ENCODE measurements around the gene GNG8. TPM values are rescaled to one million over a fixed set of nuclear protein-coding genes. Genes with fewer than 3 reads are reported as not detected.

GNG8 gene
- total and polyA plus RNA-seq, 2 of the 13 experiments (the other 11 are each of a cell fraction or from before 2014, with no cell fraction given) = not detected

GRCh38 chr19:46585539-46585938 lies 50.5 kb downstream of the GNG8 start:
- no peak for TF ChIP-seq NFYC (CRISPR knock-in tag; IDR thresholded peaks at IDR 0.05)
- no peak for TF ChIP-seq EHMT2 (IDR thresholded peaks at IDR 0.05; ENCODE audit: borderline replicate concordance, low read depth, low read length)
- no peak for TF ChIP-seq ZNF431 (CRISPR knock-in tag; IDR thresholded peaks at IDR 0.05; ENCODE audit: borderline replicate concordance, low read depth)
- no peak for TF ChIP-seq ZNF232 (CRISPR knock-in tag; IDR thresholded peaks at IDR 0.05; ENCODE audit: borderline replicate concordance)
- TF ChIP-seq CENPX (CRISPR knock-in tag; IDR thresholded peaks at IDR 0.05) = no peak
- no peak for TF ChIP-seq ZMYM3 (CRISPR knock-in tag; IDR thresholded peaks at IDR 0.05)
- peak; percentile 26; the same call in 1 of the 2 replicates for TF ChIP-seq MAFF (IDR thresholded peaks at IDR 0.05; ENCODE audit: low read depth, low read length)
- TF ChIP-seq MAFK (conservative IDR thresholded peaks at IDR 0.05 in 1 of 2, IDR thresholded peaks at IDR 0.05 in 1 of 2; ENCODE audit: low read length in 2 of 2) = peak; percentile 11 to 43; a peak in 2 of 4 replicates
- TF ChIP-seq HNRNPUL1 (IDR thresholded peaks at IDR 0.05; ENCODE audit: low read depth, low read length) = no peak
- 40% methylated on average over 1 of the region's 1 CpG for WGBS (ENCODE audit: low lambda C conversion rate)
- Histone ChIP-seq H3K79me2 (ENCODE audit: insufficient read depth, low read length) (no peaks in the 10 kb centered on the region), H2AFZ (ENCODE audit: low read length) (no peak overlapping the region), H3K9me3 (ENCODE audit: low read length) (no peaks in the 10 kb centered on the region), H3K4me3 (replicated peaks in 1 of 3; ENCODE audit: insufficient read depth in 1 of 3, low read depth in 2 of 3, low read length in 3 of 3) (no peak overlapping the region), H3K4me2 (ENCODE audit: low read depth, low read length) (no peak overlapping the region), H3K36me3 (replicated peaks in 1 of 2; ENCODE audit: control insufficient read depth in 1 of 2, insufficient read depth in 2 of 2, low read length in 2 of 2) (no peaks in the 10 kb centered on the region), H3K27ac (ENCODE audit: extremely low read length, insufficient read depth, low read length) (no peak overlapping the region), H3K4me1 (ENCODE audit: insufficient read depth, low read length) (no peaks in the 10 kb centered on the region), H3K9ac (ENCODE audit: insufficient read depth, low read depth, low read length) (no peak overlapping the region), H4K20me1 (ENCODE audit: insufficient read depth, low read length) (no peaks in the 10 kb centered on the region), H3K27me3 (ENCODE audit: control insufficient read depth in 1 of 2, insufficient read depth in 2 of 2, low read length in 2 of 2) (no peaks in the 10 kb centered on the region)
- DNase-seq (ENCODE audit: low spot score) (no peak), FAIRE-seq (no peak), ATAC-seq (no peak)
- no TSS peak for BruUV-seq (replicated peaks)
- in situ Hi-C loops (cut with HindIII; ENCODE audit: extremely low pct_ligation_motif_present, low pct_unique_long_range_greater_than_20kb) = no loop called here
- POLR2A ChIA-PET = no interaction called here
- CTCF ChIA-PET (ENCODE audit: low intra/inter-chr PET ratio, low total read pairs) = no interaction called here
- intact Hi-C loops (cut with micrococcal nuclease; ENCODE audit: unreplicated experiment) = no loop called here

Other genes with a start within 250 kb of the GNG8 start
- gene CCDC8, start 222.6 kb downstream of the GNG8 start, total RNA-seq (2016; rRNA removed; fragmentation: Illumina TruSeq; extraction: Trizol) = 0.04 TPM in 1 of 2 replicates, not detected in the other
- not detected in 2 replicates for gene CCDC8, start 222.6 kb downstream of the GNG8 start, polyA plus RNA-seq (2011; rRNA removed)
- gene PNMA8C, start 207.3 kb downstream of the GNG8 start, total RNA-seq (2016; rRNA removed; fragmentation: Illumina TruSeq; extraction: Trizol) = not detected in 2 replicates
- gene PNMA8C, start 207.3 kb downstream of the GNG8 start, polyA plus RNA-seq (2011; rRNA removed) = not detected in 2 replicates
- 0.44 and 0.51 TPM in 2 replicates for gene PNMA8A, start 164.6 kb downstream of the GNG8 start, total RNA-seq (2016; rRNA removed; fragmentation: Illumina TruSeq; extraction: Trizol)
- 0.13 TPM in 2 replicates for gene PNMA8A, start 164.6 kb downstream of the GNG8 start, polyA plus RNA-seq (2011; rRNA removed)
- gene PNMA8B, start 140.3 kb downstream of the GNG8 start, total RNA-seq (2016; rRNA removed; fragmentation: Illumina TruSeq; extraction: Trizol) = not detected in 2 replicates
- gene PNMA8B, start 140.3 kb downstream of the GNG8 start, polyA plus RNA-seq (2011; rRNA removed) = not detected in 2 replicates
- gene CALM3, start 34.9 kb downstream of the GNG8 start, total RNA-seq (2016; rRNA removed; fragmentation: Illumina TruSeq; extraction: Trizol) = 258 and 314 TPM in 2 replicates
- 232 and 239 TPM in 2 replicates for gene CALM3, start 34.9 kb downstream of the GNG8 start, polyA plus RNA-seq (2011; rRNA removed)
- not detected in 2 replicates for gene PTGIR, start 11.1 kb downstream of the GNG8 start, total RNA-seq (2016; rRNA removed; fragmentation: Illumina TruSeq; extraction: Trizol)
- not detected in 2 replicates for gene PTGIR, start 11.1 kb downstream of the GNG8 start, polyA plus RNA-seq (2011; rRNA removed)
- gene DACT3, start 25.0 kb upstream of the GNG8 start, total RNA-seq (2016; rRNA removed; fragmentation: Illumina TruSeq; extraction: Trizol) = 0.04 TPM in 1 of 2 replicates, not detected in the other
- gene DACT3, start 25.0 kb upstream of the GNG8 start, polyA plus RNA-seq (2011; rRNA removed) = 0.04 TPM in 1 of 2 replicates, not detected in the other
- 6.7 and 13.2 TPM in 2 replicates for gene PRKD2, start 80.9 kb upstream of the GNG8 start, total RNA-seq (2016; rRNA removed; fragmentation: Illumina TruSeq; extraction: Trizol)
- gene PRKD2, start 80.9 kb upstream of the GNG8 start, polyA plus RNA-seq (2011; rRNA removed) = 7.3 and 9.2 TPM in 2 replicates
- 4.0 and 9.8 TPM in 2 replicates for gene FKRP, start 109.9 kb upstream of the GNG8 start, total RNA-seq (2016; rRNA removed; fragmentation: Illumina TruSeq; extraction: Trizol)
- gene FKRP, start 109.9 kb upstream of the GNG8 start, polyA plus RNA-seq (2011; rRNA removed) = 7.3 and 9.2 TPM in 2 replicates
- gene STRN4, start 110.2 kb upstream of the GNG8 start, total RNA-seq (2016; rRNA removed; fragmentation: Illumina TruSeq; extraction: Trizol) = 32.2 and 43.1 TPM in 2 replicates
- 57.3 and 80.7 TPM in 2 replicates for gene STRN4, start 110.2 kb upstream of the GNG8 start, polyA plus RNA-seq (2011; rRNA removed)
- 62.9 and 120 TPM in 2 replicates for gene SLC1A5, start 152.4 kb upstream of the GNG8 start, total RNA-seq (2016; rRNA removed; fragmentation: Illumina TruSeq; extraction: Trizol)
- gene SLC1A5, start 152.4 kb upstream of the GNG8 start, polyA plus RNA-seq (2011; rRNA removed) = 159 and 209 TPM in 2 replicates
- gene AP2S1, start 214.6 kb upstream of the GNG8 start, total RNA-seq (2016; rRNA removed; fragmentation: Illumina TruSeq; extraction: Trizol) = 86.1 and 94.9 TPM in 2 replicates
- 45.2 and 45.3 TPM in 2 replicates for gene AP2S1, start 214.6 kb upstream of the GNG8 start, polyA plus RNA-seq (2011; rRNA removed)
- 30.1 and 39.9 TPM in 2 replicates for gene ARHGAP35, start 224.8 kb upstream of the GNG8 start, total RNA-seq (2016; rRNA removed; fragmentation: Illumina TruSeq; extraction: Trizol)
- 28.3 and 30.2 TPM in 2 replicates for gene ARHGAP35, start 224.8 kb upstream of the GNG8 start, polyA plus RNA-seq (2011; rRNA removed)